ENCODE measurements around the gene CACNA1I.

DNA sequence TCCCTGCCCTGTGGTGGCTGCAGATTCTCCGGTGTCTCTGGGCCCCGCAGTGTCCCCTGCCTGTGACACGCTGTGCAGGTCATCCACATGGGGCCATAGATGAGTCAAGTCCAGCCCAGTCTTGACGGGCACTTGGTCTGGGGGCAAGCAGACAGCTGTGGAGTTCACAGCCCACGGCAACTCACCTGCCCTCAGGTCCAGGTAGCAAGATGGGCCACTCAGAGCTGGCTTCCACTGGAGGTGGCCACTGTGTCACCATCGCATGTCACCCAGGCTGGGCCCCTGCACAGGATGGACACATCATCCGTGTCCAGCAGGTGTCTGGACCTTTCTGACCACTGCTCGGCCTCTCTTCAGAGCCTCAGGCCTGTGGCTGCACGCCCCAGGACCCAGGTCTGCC lies 109.9 kb downstream of the CACNA1I start:
- TF ChIP-seq, protein P1, sequence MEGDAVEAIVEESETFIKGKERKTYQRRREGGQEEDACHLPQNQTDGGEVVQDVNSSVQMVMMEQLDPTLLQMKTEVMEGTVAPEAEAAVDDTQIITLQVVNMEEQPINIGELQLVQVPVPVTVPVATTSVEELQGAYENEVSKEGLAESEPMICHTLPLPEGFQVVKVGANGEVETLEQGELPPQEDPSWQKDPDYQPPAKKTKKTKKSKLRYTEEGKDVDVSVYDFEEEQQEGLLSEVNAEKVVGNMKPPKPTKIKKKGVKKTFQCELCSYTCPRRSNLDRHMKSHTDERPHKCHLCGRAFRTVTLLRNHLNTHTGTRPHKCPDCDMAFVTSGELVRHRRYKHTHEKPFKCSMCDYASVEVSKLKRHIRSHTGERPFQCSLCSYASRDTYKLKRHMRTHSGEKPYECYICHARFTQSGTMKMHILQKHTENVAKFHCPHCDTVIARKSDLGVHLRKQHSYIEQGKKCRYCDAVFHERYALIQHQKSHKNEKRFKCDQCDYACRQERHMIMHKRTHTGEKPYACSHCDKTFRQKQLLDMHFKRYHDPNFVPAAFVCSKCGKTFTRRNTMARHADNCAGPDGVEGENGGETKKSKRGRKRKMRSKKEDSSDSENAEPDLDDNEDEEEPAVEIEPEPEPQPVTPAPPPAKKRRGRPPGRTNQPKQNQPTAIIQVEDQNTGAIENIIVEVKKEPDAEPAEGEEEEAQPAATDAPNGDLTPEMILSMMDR (tag by site-specific recombination; IDR thresholded peaks at IDR 0.05) = no peak
- TF ChIP-seq ZNF48 (tag by site-specific recombination; IDR thresholded peaks at IDR 0.05) = no peak
- TF ChIP-seq, protein P2, sequence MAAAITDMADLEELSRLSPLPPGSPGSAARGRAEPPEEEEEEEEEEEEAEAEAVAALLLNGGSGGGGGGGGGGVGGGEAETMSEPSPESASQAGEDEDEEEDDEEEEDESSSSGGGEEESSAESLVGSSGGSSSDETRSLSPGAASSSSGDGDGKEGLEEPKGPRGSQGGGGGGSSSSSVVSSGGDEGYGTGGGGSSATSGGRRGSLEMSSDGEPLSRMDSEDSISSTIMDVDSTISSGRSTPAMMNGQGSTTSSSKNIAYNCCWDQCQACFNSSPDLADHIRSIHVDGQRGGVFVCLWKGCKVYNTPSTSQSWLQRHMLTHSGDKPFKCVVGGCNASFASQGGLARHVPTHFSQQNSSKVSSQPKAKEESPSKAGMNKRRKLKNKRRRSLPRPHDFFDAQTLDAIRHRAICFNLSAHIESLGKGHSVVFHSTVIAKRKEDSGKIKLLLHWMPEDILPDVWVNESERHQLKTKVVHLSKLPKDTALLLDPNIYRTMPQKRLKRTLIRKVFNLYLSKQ (tag by site-specific recombination; IDR thresholded peaks at IDR 0.05; ENCODE audit: borderline replicate concordance) = no peak
- TF ChIP-seq KLF16 (tag by site-specific recombination; IDR thresholded peaks at IDR 0.05) = no peak
- no peak for TF ChIP-seq ZNF707 (tag by site-specific recombination; IDR thresholded peaks at IDR 0.05)
- no peak for TF ChIP-seq YY1 (tag by site-specific recombination; IDR thresholded peaks at IDR 0.05)
- no peak for TF ChIP-seq ZNF473 (tag by site-specific recombination; IDR thresholded peaks at IDR 0.05)

Measured in HEK293 (cell line).